Measurements from ENCODE around the gene ZNF576.
"Not testable (repeated sequence)": the region's sequence is repeated elsewhere in the genome, so short reads cannot be mapped to it uniquely, and the experiment has no call there.

Gene ZNF576

GRCh38 chr19:43575156-43575950, 21.0 kb upstream of the ZNF576 start, which contains the start of the genes PINLYP and XRCC1:
Gene PINLYP, plus strand, starts transcription at chr19:43575801. Its CDS starts 1,391 bp downstream, at chr19:43577192.
Gene XRCC1, minus strand, starts transcription at chr19:43575527. Its CDS starts 69 bp downstream, at chr19:43575458.
- DNase-seq (ENCODE audit: low read depth in 2 of 2): peak; percentile 96 to 97

- no peak for DNase-seq (ENCODE audit: low read depth in 2 of 2)
These were observed 20.2 kb upstream of the ZNF576 start for GRCh38 chr19:43575955-43576878.

- DNase-seq (ENCODE audit: low read depth in 2 of 2): no peak
These were observed 17.6 kb upstream of the ZNF576 start for GRCh38 chr19:43578787-43579186.

- no peak for DNase-seq (ENCODE audit: low read depth in 2 of 2)
These were observed 14.9 kb upstream of the ZNF576 start for GRCh38 chr19:43581467-43581866.

- DNase-seq (ENCODE audit: low read depth in 2 of 2): no peak
These were observed 13.9 kb upstream of the ZNF576 start for GRCh38 chr19:43582495-43582894.

GRCh38 chr19:43584484-43584883, 11.9 kb upstream of the ZNF576 start:
- DNase-seq (ENCODE audit: low read depth in 2 of 2): no peak

GRCh38 chr19:43586346-43586745, 10.0 kb upstream of the ZNF576 start:
- no peak for DNase-seq (ENCODE audit: low read depth in 2 of 2)

- DNase-seq (ENCODE audit: low read depth in 2 of 2): not testable (repeated sequence)
These were observed 9.4 kb upstream of the ZNF576 start for GRCh38 chr19:43587029-43587428.

GRCh38 chr19:43589277-43589676, 7.1 kb upstream of the ZNF576 start:
- no peak for DNase-seq (ENCODE audit: low read depth in 2 of 2)

- DNase-seq (ENCODE audit: low read depth in 2 of 2): no peak
These were observed 6.7 kb upstream of the ZNF576 start for GRCh38 chr19:43589678-43590077.

- DNase-seq (ENCODE audit: low read depth in 2 of 2): no peak
These were observed 4.3 kb upstream of the ZNF576 start for GRCh38 chr19:43591904-43592772.

- no peak for DNase-seq (ENCODE audit: low read depth in 2 of 2)
These were observed 3.5 kb upstream of the ZNF576 start for GRCh38 chr19:43592800-43593350.

GRCh38 chr19:43594081-43594697, 2.2 kb upstream of the ZNF576 start:
- no peak for DNase-seq (ENCODE audit: low read depth in 2 of 2)

GRCh38 chr19:43594710-43595604, 1.4 kb upstream of the ZNF576 start:
- DNase-seq (ENCODE audit: low read depth in 2 of 2): peak; percentile 59 to 62

GRCh38 chr19:43595605-43595998, 793 bp upstream of the ZNF576 start:
- no peak for DNase-seq (ENCODE audit: low read depth in 2 of 2)

- DNase-seq (ENCODE audit: low read depth in 2 of 2): no peak
These were observed 557 bp downstream of the ZNF576 start for GRCh38 chr19:43596842-43597461.

GRCh38 chr19:43597876-43598275, 1.5 kb downstream of the ZNF576 start:
- no peak for DNase-seq (ENCODE audit: low read depth in 2 of 2)

GRCh38 chr19:43598445-43599240, 2.2 kb downstream of the ZNF576 start:
- DNase-seq (ENCODE audit: low read depth in 2 of 2): no peak
